ENCODE data around the gene SYNJ2. TPM values are rescaled to one million over a fixed set of nuclear protein-coding genes. Genes with fewer than 3 reads are reported as not detected.
A peak's percentile ranks its signal among the peaks of the same experiment; 100 is the strongest.

The SYNJ2 gene
- total RNA-seq, 2 experiments from 2014 or later: 34.6 to 38.0 TPM

DNA sequence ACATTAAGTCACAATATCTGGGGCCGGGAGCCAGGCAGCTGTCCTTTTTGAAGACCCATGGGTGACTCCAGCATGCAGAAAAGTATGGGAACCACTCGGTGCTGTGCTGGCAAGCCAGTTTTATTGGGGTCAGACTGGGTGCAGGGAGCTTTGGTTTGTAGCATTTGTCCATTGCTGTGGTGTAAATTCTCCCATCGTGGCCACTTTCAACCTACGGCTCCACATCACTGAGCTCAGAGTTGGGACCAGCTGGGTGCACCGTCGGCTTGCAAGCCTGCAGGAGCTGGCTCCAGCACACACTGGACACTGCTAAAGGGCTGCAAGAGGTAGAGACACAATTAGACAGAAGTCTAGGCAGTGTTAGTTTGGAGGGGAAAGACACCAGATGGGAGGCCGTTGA is 66.9 kb downstream of the SYNJ2 start:
- H3K27me3 Mint-ChIP-seq: no peaks in the 10 kb centered on the region
- H3K27me3 ChIP-seq (ENCODE audit: control insufficient read depth in 1 of 2, insufficient read depth in 2 of 2, low read length in 2 of 2): no peaks in the 10 kb centered on the region
- H3K36me3 ChIP-seq (ENCODE audit: insufficient read depth, low read length): peaks cover 26% of the 10 kb centered on the region
- no peak overlapping the region for H3K4me3 Mint-ChIP-seq
- intact Hi-C loops (cut with DNase I, micrococcal nuclease): no loop called here
- DNase-seq (no peak), ATAC-seq (ENCODE audit: poor library complexity) (no peak)
- H3K27ac ChIP-seq (ENCODE audit: low read depth in 1 of 2, low read length in 2 of 2): no peak overlapping the region
- peaks cover 15% of the 10 kb centered on the region for H3K4me1 ChIP-seq (ENCODE audit: insufficient read depth, low read length)
- peaks cover 25% of the 10 kb centered on the region for H3K4me1 Mint-ChIP-seq (ENCODE audit: low read depth)
- CTCF ChIA-PET: no interaction called here
- H3K4me3 ChIP-seq (ENCODE audit: low read length): no peak overlapping the region
- H3K9me3 Mint-ChIP-seq: no peaks in the 10 kb centered on the region
- peaks cover 66% of the 10 kb centered on the region for H3K36me3 Mint-ChIP-seq (ENCODE audit: low read depth)
- no peak overlapping the region for H3K27ac Mint-ChIP-seq
- TF ChIP-seq, protein P1, sequence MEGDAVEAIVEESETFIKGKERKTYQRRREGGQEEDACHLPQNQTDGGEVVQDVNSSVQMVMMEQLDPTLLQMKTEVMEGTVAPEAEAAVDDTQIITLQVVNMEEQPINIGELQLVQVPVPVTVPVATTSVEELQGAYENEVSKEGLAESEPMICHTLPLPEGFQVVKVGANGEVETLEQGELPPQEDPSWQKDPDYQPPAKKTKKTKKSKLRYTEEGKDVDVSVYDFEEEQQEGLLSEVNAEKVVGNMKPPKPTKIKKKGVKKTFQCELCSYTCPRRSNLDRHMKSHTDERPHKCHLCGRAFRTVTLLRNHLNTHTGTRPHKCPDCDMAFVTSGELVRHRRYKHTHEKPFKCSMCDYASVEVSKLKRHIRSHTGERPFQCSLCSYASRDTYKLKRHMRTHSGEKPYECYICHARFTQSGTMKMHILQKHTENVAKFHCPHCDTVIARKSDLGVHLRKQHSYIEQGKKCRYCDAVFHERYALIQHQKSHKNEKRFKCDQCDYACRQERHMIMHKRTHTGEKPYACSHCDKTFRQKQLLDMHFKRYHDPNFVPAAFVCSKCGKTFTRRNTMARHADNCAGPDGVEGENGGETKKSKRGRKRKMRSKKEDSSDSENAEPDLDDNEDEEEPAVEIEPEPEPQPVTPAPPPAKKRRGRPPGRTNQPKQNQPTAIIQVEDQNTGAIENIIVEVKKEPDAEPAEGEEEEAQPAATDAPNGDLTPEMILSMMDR (IDR thresholded peaks at IDR 0.05): no peak
- no peaks in the 10 kb centered on the region for H3K9me3 ChIP-seq (ENCODE audit: control insufficient read depth in 1 of 2, insufficient read depth in 1 of 2, low read length in 2 of 2)
- POLR2A ChIA-PET: interaction anchor here (2.0 kb wide), 1 partner anchor 9 kb away, joined by 6 read pairs; no protein-coding TSS in a partner anchor

DNA sequence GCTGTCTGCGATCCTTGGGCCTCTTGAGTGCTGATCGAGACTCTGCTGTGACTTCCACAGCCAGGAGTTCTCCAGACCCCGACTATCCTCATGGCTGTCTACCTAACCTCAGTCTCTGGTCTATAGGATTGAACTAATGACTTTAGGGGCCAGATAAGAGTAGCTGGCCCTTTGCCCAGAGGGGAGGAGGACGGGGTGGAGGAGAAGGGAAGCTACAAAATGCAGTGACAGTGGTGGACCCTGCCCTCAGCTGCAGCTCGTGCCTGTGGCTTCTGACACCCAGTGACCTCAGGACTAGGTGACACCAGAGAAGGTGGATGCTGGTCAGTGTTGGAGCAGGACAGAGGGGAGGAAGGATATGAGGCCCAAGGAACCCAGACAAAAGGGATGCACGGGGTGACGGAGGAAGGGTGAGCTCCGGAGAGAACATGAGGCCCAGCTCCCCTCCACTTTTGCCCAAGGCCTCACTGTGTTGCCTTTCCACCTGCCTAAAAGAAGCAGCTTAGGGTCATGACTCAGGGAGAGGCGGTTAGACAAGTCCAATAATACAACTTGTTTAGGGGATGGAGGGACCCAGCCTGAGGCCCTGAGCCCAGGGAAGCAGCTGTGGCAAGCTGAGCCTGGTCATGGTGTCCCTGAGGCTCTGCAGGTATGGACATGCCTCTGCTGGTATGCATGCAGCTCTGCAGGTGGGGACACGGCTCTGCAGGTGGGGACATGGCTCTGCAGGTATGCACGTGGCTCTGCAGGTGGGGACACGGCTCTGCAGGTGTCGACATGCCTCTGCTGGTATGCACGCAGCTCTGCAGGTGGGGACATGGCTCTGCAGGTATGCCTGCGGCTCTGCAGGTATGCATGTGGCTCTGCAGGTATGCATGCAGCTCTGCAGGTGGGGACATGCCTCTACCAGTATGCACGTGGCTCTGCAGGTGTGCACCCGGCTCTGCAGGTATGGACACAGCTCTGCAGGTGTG is 67.7 kb downstream of the SYNJ2 start:
- POLR2A ChIA-PET: interaction anchor here (0.9 to 2.0 kb wide), 2 partner anchors 9 to 21 kb away, joined by 3 to 6 read pairs; no protein-coding TSS in a partner anchor
- CTCF ChIA-PET: interaction anchor here (0.6 to 0.7 kb wide), 2 partner anchors 23 to 31 kb away, joined by 3 read pairs; no protein-coding TSS in a partner anchor
- H3K27me3 Mint-ChIP-seq: no peaks in the 10 kb centered on the region
- Histone ChIP-seq H3K9me3 (ENCODE audit: control insufficient read depth in 1 of 2, insufficient read depth in 1 of 2, low read length in 2 of 2) (no peaks in the 10 kb centered on the region), H3K4me1 (ENCODE audit: insufficient read depth, low read length) (peaks cover 15% of the 10 kb centered on the region), H3K27me3 (ENCODE audit: control insufficient read depth in 1 of 2, insufficient read depth in 2 of 2, low read length in 2 of 2) (no peaks in the 10 kb centered on the region), H3K27ac (ENCODE audit: low read depth in 1 of 2, low read length in 2 of 2) (no peak overlapping the region), H3K36me3 (ENCODE audit: insufficient read depth, low read length) (peaks cover 19% of the 10 kb centered on the region), H3K4me3 (ENCODE audit: low read length) (no peak overlapping the region)
- ATAC-seq (ENCODE audit: poor library complexity): no peak
- no peak overlapping the region for H3K4me3 Mint-ChIP-seq
- intact Hi-C loops (cut with DNase I, micrococcal nuclease): no loop called here
- no peaks in the 10 kb centered on the region for H3K9me3 Mint-ChIP-seq
- H3K4me1 Mint-ChIP-seq (ENCODE audit: low read depth): peaks cover 25% of the 10 kb centered on the region
- peaks cover 66% of the 10 kb centered on the region for H3K36me3 Mint-ChIP-seq (ENCODE audit: low read depth)
- TF ChIP-seq, protein P1 (IDR thresholded peaks at IDR 0.05): no peak
- H3K27ac Mint-ChIP-seq: no peak overlapping the region
- DNase-seq: peak in 1 of 14 experiments; percentile 10

DNA sequence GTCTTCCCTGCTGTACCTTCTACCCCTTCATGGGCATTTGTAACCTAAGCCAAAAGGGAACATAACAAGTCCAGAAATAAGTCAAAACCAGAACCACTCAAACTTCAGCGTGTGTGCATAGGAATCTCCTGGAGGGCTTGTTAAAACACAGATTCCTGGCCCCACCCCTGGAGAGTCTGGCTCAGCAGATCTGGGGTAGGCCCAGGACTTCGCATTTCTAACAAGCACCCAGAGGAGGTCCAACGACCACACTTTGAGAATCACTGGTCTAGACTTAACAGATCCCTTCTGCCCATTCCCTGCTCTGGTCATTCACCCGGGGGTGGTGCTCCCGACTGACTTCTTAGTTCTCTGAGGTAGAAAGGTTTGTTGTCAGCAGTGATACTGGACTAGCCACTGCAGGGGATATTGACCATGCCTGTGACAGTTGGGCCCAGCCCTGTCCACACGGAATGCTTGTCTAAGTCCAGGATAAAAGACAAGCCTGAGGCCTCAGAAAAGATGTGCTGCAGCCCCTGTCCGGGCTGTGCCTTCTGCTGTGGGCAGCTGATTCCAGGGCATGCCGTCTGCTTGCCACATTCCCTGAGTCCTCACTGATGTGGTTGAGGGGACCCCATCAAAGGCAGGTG is 68.6 kb downstream of the SYNJ2 start:
- Mint-ChIP-seq H3K36me3 (ENCODE audit: low read depth) (peaks cover 58% of the 10 kb centered on the region), H3K27ac (no peak overlapping the region), H3K4me3 (no peak overlapping the region), H3K4me1 (ENCODE audit: low read depth) (peaks cover 21% of the 10 kb centered on the region), H3K27me3 (no peaks in the 10 kb centered on the region), H3K9me3 (no peaks in the 10 kb centered on the region)
- peaks cover 23% of the 10 kb centered on the region for H3K36me3 ChIP-seq (ENCODE audit: insufficient read depth, low read length)
- ChIA-PET POLR2A (interaction anchor here (0.9 to 2.0 kb wide), 2 partner anchors 8 to 22 kb away, joined by 3 to 6 read pairs; no protein-coding TSS in a partner anchor), CTCF (interaction anchor here (0.6 to 0.7 kb wide), 2 partner anchors 22 to 30 kb away, joined by 3 read pairs; no protein-coding TSS in a partner anchor)
- no peaks in the 10 kb centered on the region for H3K9me3 ChIP-seq (ENCODE audit: control insufficient read depth in 1 of 2, insufficient read depth in 1 of 2, low read length in 2 of 2)
- no peak overlapping the region for H3K27ac ChIP-seq (ENCODE audit: low read depth in 1 of 2, low read length in 2 of 2)
- H3K27me3 ChIP-seq (ENCODE audit: control insufficient read depth in 1 of 2, insufficient read depth in 2 of 2, low read length in 2 of 2): no peaks in the 10 kb centered on the region
- DNase-seq: no peak
- no peak for ATAC-seq (ENCODE audit: poor library complexity)
- H3K4me1 ChIP-seq (ENCODE audit: insufficient read depth, low read length): peaks cover 15% of the 10 kb centered on the region
- intact Hi-C loops (cut with DNase I, micrococcal nuclease): no loop called here
- TF ChIP-seq, protein P1 (IDR thresholded peaks at IDR 0.05): no peak
- no peak overlapping the region for H3K4me3 ChIP-seq (ENCODE audit: low read length)

Data from CD4-positive, alpha-beta T cell (primary cell).